ENCODE results near the gene TTC31. TPM values are rescaled to one million over a fixed set of nuclear protein-coding genes. Genes with fewer than 3 reads are reported as not detected.

TTC31 gene
- total RNA-seq, 2 donors from 2014 or later = 32.3 to 36.6 TPM

GRCh38 chr2:74499940-74500577 lies 17.2 kb downstream of the TTC31 start:
- ATAC-seq (no peak), DNase-seq (no peak)
- no peaks in the 10 kb centered on the region for H3K9me3 ChIP-seq (ENCODE audit: control insufficient read depth, low read length, poor library complexity, severe bottlenecking)
- Mint-ChIP-seq H3K36me3 (ENCODE audit: low read depth) (peaks cover 10% of the 10 kb centered on the region), H3K27me3 (peaks cover 70% of the 10 kb centered on the region), H3K4me1 (peaks cover 31% of the 10 kb centered on the region), H3K4me3 (no peak overlapping the region), H3K27ac (no peak overlapping the region)

GRCh38 chr2:74500578-74500946 lies 17.7 kb downstream of the TTC31 start:
- Mint-ChIP-seq H3K27me3 (peaks cover 73% of the 10 kb centered on the region), H3K36me3 (ENCODE audit: low read depth) (peaks cover 11% of the 10 kb centered on the region), H3K4me1 (peaks cover 33% of the 10 kb centered on the region), H3K4me3 (no peak overlapping the region), H3K27ac (no peak overlapping the region)
- no peaks in the 10 kb centered on the region for H3K9me3 ChIP-seq (ENCODE audit: control insufficient read depth, low read length, poor library complexity, severe bottlenecking)
- no peak for ATAC-seq
- DNase-seq = no peak

GRCh38 chr2:74501335-74502071 lies 18.6 kb downstream of the TTC31 start:
- Mint-ChIP-seq H3K4me1 (peaks cover 32% of the 10 kb centered on the region), H3K27ac (peak overlapping the region; percentile 2), H3K36me3 (ENCODE audit: low read depth) (peaks cover 11% of the 10 kb centered on the region), H3K4me3 (peak overlapping the region; percentile 71), H3K27me3 (peaks cover 73% of the 10 kb centered on the region)
- ATAC-seq (no peak), DNase-seq (no peak)
- no peaks in the 10 kb centered on the region for H3K9me3 ChIP-seq (ENCODE audit: control insufficient read depth, low read length, poor library complexity, severe bottlenecking)

GRCh38 chr2:74502147-74502719 lies 19.4 kb downstream of the TTC31 start:
- DNase-seq (no peak), ATAC-seq (no peak)
- Mint-ChIP-seq H3K4me3 (peak overlapping the region; percentile 75), H3K36me3 (ENCODE audit: low read depth) (peaks cover 11% of the 10 kb centered on the region), H3K27ac (no peak overlapping the region), H3K4me1 (peaks cover 39% of the 10 kb centered on the region), H3K27me3 (peaks cover 76% of the 10 kb centered on the region)
- no peaks in the 10 kb centered on the region for H3K9me3 ChIP-seq (ENCODE audit: control insufficient read depth, low read length, poor library complexity, severe bottlenecking)

- DNase-seq (no peak), ATAC-seq (no peak)
- Mint-ChIP-seq H3K4me3 (peak overlapping the region; percentile 75), H3K4me1 (peaks cover 42% of the 10 kb centered on the region), H3K36me3 (ENCODE audit: low read depth) (peaks cover 13% of the 10 kb centered on the region), H3K27me3 (peaks cover 71% of the 10 kb centered on the region), H3K27ac (no peak overlapping the region)
- no peaks in the 10 kb centered on the region for H3K9me3 ChIP-seq (ENCODE audit: control insufficient read depth, low read length, poor library complexity, severe bottlenecking)
Observed at GRCh38 chr2:74502720-74503505, 20.0 kb downstream of the TTC31 start.

GRCh38 chr2:74503506-74504475 lies 20.9 kb downstream of the TTC31 start:
- peaks cover 42% of the 10 kb centered on the region for H3K4me1 Mint-ChIP-seq
- H3K9me3 ChIP-seq (ENCODE audit: control insufficient read depth, low read length, poor library complexity, severe bottlenecking) = no peaks in the 10 kb centered on the region
- H3K4me3 Mint-ChIP-seq = peak overlapping the region; percentile 75
- ATAC-seq (no peak), DNase-seq (no peak)
- H3K27me3 Mint-ChIP-seq = peaks cover 64% of the 10 kb centered on the region
- peaks cover 13% of the 10 kb centered on the region for H3K36me3 Mint-ChIP-seq (ENCODE audit: low read depth)
- peak overlapping the region; percentile 56 for H3K27ac Mint-ChIP-seq

- DNase-seq (no peak), ATAC-seq (no peak)
- Mint-ChIP-seq H3K27ac (peak overlapping the region; percentile 56), H3K36me3 (ENCODE audit: low read depth) (peaks cover 13% of the 10 kb centered on the region), H3K27me3 (peaks cover 59% of the 10 kb centered on the region), H3K4me1 (peaks cover 38% of the 10 kb centered on the region), H3K4me3 (no peak overlapping the region)
- H3K9me3 ChIP-seq (ENCODE audit: control insufficient read depth, low read length, poor library complexity, severe bottlenecking) = no peaks in the 10 kb centered on the region
Observed at GRCh38 chr2:74504591-74504990, 21.7 kb downstream of the TTC31 start.

GRCh38 chr2:74505448-74506246 lies 22.8 kb downstream of the TTC31 start:
- peaks cover 13% of the 10 kb centered on the region for H3K36me3 Mint-ChIP-seq (ENCODE audit: low read depth)
- DNase-seq (no peak), ATAC-seq (no peak)
- peaks cover 50% of the 10 kb centered on the region for H3K27me3 Mint-ChIP-seq
- peaks cover 41% of the 10 kb centered on the region for H3K4me1 Mint-ChIP-seq
- H3K4me3 Mint-ChIP-seq = no peak overlapping the region
- peak overlapping the region; percentile 56 for H3K27ac Mint-ChIP-seq
- H3K9me3 ChIP-seq (ENCODE audit: control insufficient read depth, low read length, poor library complexity, severe bottlenecking) = no peaks in the 10 kb centered on the region

- Mint-ChIP-seq H3K4me1 (peaks cover 38% of the 10 kb centered on the region), H3K4me3 (peak within 1 kb of the TSS; percentile 99), H3K27ac (peak within 1 kb of the TSS; percentile 100), H3K36me3 (ENCODE audit: low read depth) (peaks cover 13% of the 10 kb centered on the region), H3K27me3 (peaks cover 33% of the 10 kb centered on the region)
- H3K9me3 ChIP-seq (ENCODE audit: control insufficient read depth, low read length, poor library complexity, severe bottlenecking) = no peaks in the 10 kb centered on the region
- peak; percentile 96 for ATAC-seq
- DNase-seq = peak; percentile 92 to 97 (median 96)
Observed at GRCh38 chr2:74507145-74507925, 24.5 kb downstream of the TTC31 start, which contains the start of gene PCGF1. Gene PCGF1 (minus strand): TSS chr2:74507695. CDS start chr2:74507668, 27 bp downstream.

- Mint-ChIP-seq H3K4me1 (peaks cover 38% of the 10 kb centered on the region), H3K36me3 (ENCODE audit: low read depth) (peaks cover 13% of the 10 kb centered on the region), H3K27me3 (peaks cover 32% of the 10 kb centered on the region), H3K4me3 (peak overlapping the region; percentile 99), H3K27ac (peak overlapping the region; percentile 100)
- ATAC-seq (no peak), DNase-seq (no peak)
- no peaks in the 10 kb centered on the region for H3K9me3 ChIP-seq (ENCODE audit: control insufficient read depth, low read length, poor library complexity, severe bottlenecking)
Observed at GRCh38 chr2:74507926-74508520, 25.1 kb downstream of the TTC31 start.

GRCh38 chr2:74510272-74510671 lies 27.4 kb downstream of the TTC31 start:
- DNase-seq (no peak), ATAC-seq (no peak)
- Mint-ChIP-seq H3K4me3 (no peak overlapping the region), H3K27me3 (peaks cover 13% of the 10 kb centered on the region), H3K27ac (peak overlapping the region; percentile 56), H3K36me3 (ENCODE audit: low read depth) (peaks cover 4% of the 10 kb centered on the region), H3K4me1 (peaks cover 34% of the 10 kb centered on the region)
- H3K9me3 ChIP-seq (ENCODE audit: control insufficient read depth, low read length, poor library complexity, severe bottlenecking) = no peaks in the 10 kb centered on the region

Measured in T-helper 17 cell (primary cell).